WTC11 (cell line): Measurements from ENCODE around the gene TMEM79. TPM values are rescaled to one million over a fixed set of nuclear protein-coding genes. Genes with fewer than 3 reads are reported as not detected.

Experiments
- ATAC-seq: fragments of 200-7000 bp; cut with Tn5 transposase; 2 replicates; pipeline ENCODE4 v1.10.0; 2021; ENCODE audit warnings: mild to moderate bottlenecking, moderate library complexity
- CTCF ChIA-PET: fragments of 300-600 bp; sonication (Branson Sonifier 250); formaldehyde crosslinking; loops from one replicate; lab custom pipeline; 2021; ENCODE audit warnings: antibody characterized with exemption; lab: Charles Lee
- POLR2A ChIA-PET: fragments of 350-600 bp; sonication (Branson Sonifier 250); formaldehyde crosslinking; loops from one replicate; lab custom pipeline; 2021; ENCODE audit warnings: antibody characterized with exemption; lab: Charles Lee
- DNase-seq: peaks from one replicate; pipeline ENCODE4 v3.0.0; 2021; ENCODE audit warnings: low spot score
- H3K27ac Mint-ChIP-seq: 2 replicates; pipeline ENCODE4 v1.8.0; 2021; ENCODE audit warnings: mixed read lengths
- H3K27me3 Mint-ChIP-seq: 2 replicates; pipeline ENCODE4 v1.8.0; 2021; ENCODE audit warnings: low read depth, mild to moderate bottlenecking, moderate library complexity, mixed read lengths
- H3K36me3 Mint-ChIP-seq: 2 replicates; pipeline ENCODE4 v1.8.0; 2021; ENCODE audit warnings: mixed read lengths
- H3K4me1 Mint-ChIP-seq: 2 replicates; pipeline ENCODE4 v1.8.0; 2022; ENCODE audit warnings: mixed read lengths
- H3K4me3 Mint-ChIP-seq: 2 replicates; pipeline ENCODE4 v1.8.0; 2021; ENCODE audit warnings: mild to moderate bottlenecking, moderate library complexity, mixed read lengths
- H3K9me3 Mint-ChIP-seq: 2 replicates; pipeline ENCODE4 v1.8.0; 2021; ENCODE audit warnings: mixed read lengths
- ARID4B ChIP-seq: sonication (generic); formaldehyde crosslinking; IDR thresholded peaks from 2 replicates; pipeline ENCODE4 v1.8.0; 2023; ENCODE audit warnings: missing genetic modification reagents, mild to moderate bottlenecking, borderline replicate concordance
- ATF2 ChIP-seq: sonication (generic); formaldehyde crosslinking; IDR thresholded peaks from 2 replicates; pipeline ENCODE4 v1.8.1; 2022; ENCODE audit warnings: low read depth, missing genetic modification reagents, borderline replicate concordance
- ATF6 ChIP-seq: sonication (generic); formaldehyde crosslinking; IDR thresholded peaks from 2 replicates; pipeline ENCODE4 v1.8.1; 2023; ENCODE audit warnings: mild to moderate bottlenecking, missing genetic modification reagents
- E2F4 ChIP-seq: sonication (generic); formaldehyde crosslinking; IDR thresholded peaks from 2 replicates; pipeline ENCODE4 v1.8.1; 2022; ENCODE audit warnings: low read depth, mild to moderate bottlenecking, moderate library complexity, missing genetic modification reagents, borderline replicate concordance
- ERG ChIP-seq: fragments of 250-450 bp; sonication (Bioruptor Pico); IDR thresholded peaks from 2 replicates; pipeline ENCODE4 v1.8.0; 2021; ENCODE audit warnings: mild to moderate bottlenecking
- ESRRA ChIP-seq: sonication (generic); formaldehyde crosslinking; IDR thresholded peaks from 2 replicates; pipeline ENCODE4 v1.8.1; 2022; ENCODE audit warnings: mild to moderate bottlenecking, missing genetic modification reagents, borderline replicate concordance
- KAT7 ChIP-seq: sonication (generic); formaldehyde crosslinking; IDR thresholded peaks from 2 replicates; pipeline ENCODE4 v1.8.1; 2023; ENCODE audit warnings: missing genetic modification reagents, mild to moderate bottlenecking, borderline replicate concordance
- SMAD4 ChIP-seq: sonication (generic); formaldehyde crosslinking; IDR thresholded peaks from 2 replicates; pipeline ENCODE4 v1.8.0; 2022; ENCODE audit warnings: mild to moderate bottlenecking, missing genetic modification reagents
- TP53 ChIP-seq: sonication (generic); formaldehyde crosslinking; IDR thresholded peaks from 2 replicates; pipeline ENCODE4 v1.8.1; 2023; ENCODE audit warnings: mild to moderate bottlenecking, missing genetic modification reagents
- USF1 ChIP-seq: sonication (generic); formaldehyde crosslinking; IDR thresholded peaks from 2 replicates; pipeline ENCODE4 v1.8.0; 2022; ENCODE audit warnings: mild to moderate bottlenecking, missing genetic modification reagents
- ZNF263 ChIP-seq: sonication (generic); formaldehyde crosslinking; IDR thresholded peaks from 2 replicates; pipeline ENCODE4 v1.8.1; 2022; ENCODE audit warnings: low read depth, mild to moderate bottlenecking, moderate library complexity, missing genetic modification reagents
- ZNF281 ChIP-seq: sonication (generic); formaldehyde crosslinking; IDR thresholded peaks from 2 replicates; pipeline ENCODE4 v1.8.0; 2023; ENCODE audit warnings: mild to moderate bottlenecking, missing genetic modification reagents
- ZNF532 ChIP-seq: fragments of 250-450 bp; sonication (Bioruptor Pico); IDR thresholded peaks from 2 replicates; pipeline ENCODE4 v1.9.0; 2021; ENCODE audit warnings: mild to moderate bottlenecking, borderline replicate concordance
- ZSCAN18 ChIP-seq: fragments of 250-450 bp; sonication (Bioruptor Pico); IDR thresholded peaks from 2 replicates; pipeline ENCODE4 v2.1.2; 2022; ENCODE audit warnings: mild to moderate bottlenecking, moderate library complexity
- total RNA-seq: library from RNA; stranded (reverse); gene quantifications from 3 replicates; pipeline ENCODE4 v1.2.3, GENCODE V29; 2021

Gene TMEM79
- total RNA-seq, 1 experiment from 2014 or later: 2.2 TPM

GRCh38 chr1:156276532-156276931, 7.6 kb upstream of the TMEM79 start (continued):
- no peak for TF ChIP-seq KAT7 (CRISPR knock-in tag)
- TF ChIP-seq ZNF281 (CRISPR knock-in tag): no peak

GRCh38 chr1:156276966-156277381, 7.2 kb upstream of the TMEM79 start:
- ChIA-PET POLR2A (no interaction called here), CTCF (no interaction called here)
- Mint-ChIP-seq H3K27ac (no peak overlapping the region), H3K4me1 (peaks cover 9% of the 10 kb centered on the region), H3K36me3 (peaks cover 67% of the 10 kb centered on the region), H3K9me3 (no peaks in the 10 kb centered on the region), H3K4me3 (no peak overlapping the region), H3K27me3 (no peaks in the 10 kb centered on the region)
- DNase-seq (no peak), ATAC-seq (no peak)
- no peak for TF ChIP-seq ZNF532
- no peak for TF ChIP-seq ERG (CRISPR knock-in tag)
- no peak for TF ChIP-seq E2F4 (CRISPR knock-in tag)
- TF ChIP-seq ZNF263 (CRISPR knock-in tag): no peak
- no peak for TF ChIP-seq ZSCAN18 (CRISPR knock-in tag)
- TF ChIP-seq USF1 (CRISPR knock-in tag): no peak
- TF ChIP-seq SMAD4 (CRISPR knock-in tag): no peak
- no peak for TF ChIP-seq ATF2
- TF ChIP-seq ARID4B: no peak
- TF ChIP-seq ATF6 (CRISPR knock-in tag): no peak
- no peak for TF ChIP-seq ESRRA
- no peak for TF ChIP-seq TP53 (CRISPR knock-in tag)
